WTC11 (cell line): ENCODE data around the gene B9D2. TPM values are rescaled to one million over a fixed set of nuclear protein-coding genes. Genes with fewer than 3 reads are reported as not detected.

Experiments
- ATAC-seq: fragments of 200-7000 bp; cut with Tn5 transposase; 2 replicates; pipeline ENCODE4 v1.10.0; 2021; ENCODE audit warnings: mild to moderate bottlenecking, moderate library complexity
- Bru-seq: library from RNA; stranded (reverse); fragments of 400-500 nt; gene quantifications from one replicate; lab custom pipeline; 2021; lab: Mats Ljungman, UMichigan
- CTCF ChIA-PET: fragments of 300-600 bp; sonication (Branson Sonifier 250); formaldehyde crosslinking; loops from one replicate; lab custom pipeline; 2021; ENCODE audit warnings: antibody characterized with exemption; lab: Charles Lee
- POLR2A ChIA-PET: fragments of 350-600 bp; sonication (Branson Sonifier 250); formaldehyde crosslinking; loops from one replicate; lab custom pipeline; 2021; ENCODE audit warnings: antibody characterized with exemption; lab: Charles Lee
- DNase-seq: peaks from one replicate; pipeline ENCODE4 v3.0.0; 2021; ENCODE audit warnings: low spot score
- H3K27ac Mint-ChIP-seq: 2 replicates; pipeline ENCODE4 v1.8.0; 2021; ENCODE audit warnings: mixed read lengths
- H3K27me3 Mint-ChIP-seq: 2 replicates; pipeline ENCODE4 v1.8.0; 2021; ENCODE audit warnings: low read depth, mild to moderate bottlenecking, moderate library complexity, mixed read lengths
- H3K36me3 Mint-ChIP-seq: 2 replicates; pipeline ENCODE4 v1.8.0; 2021; ENCODE audit warnings: mixed read lengths
- H3K4me1 Mint-ChIP-seq: 2 replicates; pipeline ENCODE4 v1.8.0; 2022; ENCODE audit warnings: mixed read lengths
- H3K4me3 Mint-ChIP-seq: 2 replicates; pipeline ENCODE4 v1.8.0; 2021; ENCODE audit warnings: mild to moderate bottlenecking, moderate library complexity, mixed read lengths
- H3K9me3 Mint-ChIP-seq: 2 replicates; pipeline ENCODE4 v1.8.0; 2021; ENCODE audit warnings: mixed read lengths
- ATF6 ChIP-seq: sonication (generic); formaldehyde crosslinking; IDR thresholded peaks from 2 replicates; pipeline ENCODE4 v1.8.1; 2023; ENCODE audit warnings: mild to moderate bottlenecking, missing genetic modification reagents
- CREM ChIP-seq: sonication (generic); formaldehyde crosslinking; IDR thresholded peaks from 2 replicates; pipeline ENCODE4 v1.8.1; 2022; ENCODE audit warnings: mild to moderate bottlenecking, missing genetic modification reagents, moderate library complexity
- ERG ChIP-seq: fragments of 250-450 bp; sonication (Bioruptor Pico); IDR thresholded peaks from 2 replicates; pipeline ENCODE4 v1.8.0; 2021; ENCODE audit warnings: mild to moderate bottlenecking
- GABPB1 ChIP-seq: sonication (generic); formaldehyde crosslinking; IDR thresholded peaks from 2 replicates; pipeline ENCODE4 v1.8.1; 2023; ENCODE audit warnings: mild to moderate bottlenecking, missing genetic modification reagents
- NFYB ChIP-seq: sonication (generic); formaldehyde crosslinking; conservative IDR thresholded peaks from 2 replicates; pipeline ENCODE4 v1.8.0; 2022; ENCODE audit warnings: low read depth, missing genetic modification reagents
- SP1 ChIP-seq: sonication (generic); formaldehyde crosslinking; conservative IDR thresholded peaks from 2 replicates; pipeline ENCODE4 v1.8.1; 2022; ENCODE audit warnings: missing genetic modification reagents
- TEAD1 ChIP-seq: sonication (generic); formaldehyde crosslinking; IDR thresholded peaks from 2 replicates; pipeline ENCODE4 v1.8.0; 2022; ENCODE audit warnings: mild to moderate bottlenecking, missing genetic modification reagents
- ZNF138 ChIP-seq: sonication (generic); formaldehyde crosslinking; conservative IDR thresholded peaks from 2 replicates; pipeline ENCODE4 v1.8.1; 2022; ENCODE audit warnings: mild to moderate bottlenecking, moderate library complexity, missing genetic modification reagents
- long read RNA-seq, 3 experiments: library from RNA in 1 of 3; library from capped mRNA in 1 of 3; library from polyadenylated mRNA in 1 of 3; unstranded in 2 of 3; stranded (forward) in 1 of 3; transcript quantifications; one replicate each; pipeline ENCODE4 v2.0.0, GENCODE V29; 2021
- total RNA-seq: library from RNA; stranded (reverse); gene quantifications from 3 replicates; pipeline ENCODE4 v1.2.3, GENCODE V29; 2021
- TF ChIP-seq, protein P1 (sequence below): sonication (generic); formaldehyde crosslinking; IDR thresholded peaks from 2 replicates; pipeline ENCODE4 v1.8.0; 2022; ENCODE audit warnings: mild to moderate bottlenecking, missing genetic modification reagents
- TF ChIP-seq, protein P2 (sequence below): sonication (generic); formaldehyde crosslinking; IDR thresholded peaks from 2 replicates; pipeline ENCODE4 v1.8.0; 2023; ENCODE audit warnings: missing genetic modification reagents, mild to moderate bottlenecking, borderline replicate concordance
- TF ChIP-seq, protein P3 (sequence below): sonication (generic); formaldehyde crosslinking; conservative IDR thresholded peaks from 2 replicates; pipeline ENCODE4 v1.8.1; 2023; ENCODE audit warnings: mild to moderate bottlenecking, low read depth, missing genetic modification reagents, moderate library complexity
- TF ChIP-seq, protein P4 (sequence below): sonication (generic); formaldehyde crosslinking; IDR thresholded peaks from 2 replicates; pipeline ENCODE4 v1.8.0; 2022; ENCODE audit warnings: mild to moderate bottlenecking, missing genetic modification reagents

B9D2 gene
- 4.5 to 6.3 TPM (median 4.7 TPM) in 3 replicates for total RNA-seq
- Bru-seq, nascent RNA = percentile 45 among the genes with signal in this experiment
- long read RNA-seq, experiment 1, transcript B9D2-201 (4 exons, 1,027 nt) = major isoform, 5 of 5 reads
- long read RNA-seq, experiment 1, partial matches to known transcripts = 0 of 5 reads
- long read RNA-seq, experiment 1, other reads (novel, unspliced or antisense) = 0 of 5 reads
- long read RNA-seq, experiment 2, transcript B9D2-201 (4 exons, 1,027 nt) = major isoform, 5 of 7 reads
- long read RNA-seq, experiment 2, partial matches to known transcripts = 0 of 7 reads
- long read RNA-seq, experiment 2, other reads (novel, unspliced or antisense) = 1 of 7 reads
- long read RNA-seq, experiment 3, transcript B9D2-201 (4 exons, 1,027 nt) = major isoform, 18 of 19 reads
- long read RNA-seq, experiment 3, partial matches to known transcripts = 0 of 19 reads
- long read RNA-seq, experiment 3, other reads (novel, unspliced or antisense) = 1 of 19 reads

DNA sequence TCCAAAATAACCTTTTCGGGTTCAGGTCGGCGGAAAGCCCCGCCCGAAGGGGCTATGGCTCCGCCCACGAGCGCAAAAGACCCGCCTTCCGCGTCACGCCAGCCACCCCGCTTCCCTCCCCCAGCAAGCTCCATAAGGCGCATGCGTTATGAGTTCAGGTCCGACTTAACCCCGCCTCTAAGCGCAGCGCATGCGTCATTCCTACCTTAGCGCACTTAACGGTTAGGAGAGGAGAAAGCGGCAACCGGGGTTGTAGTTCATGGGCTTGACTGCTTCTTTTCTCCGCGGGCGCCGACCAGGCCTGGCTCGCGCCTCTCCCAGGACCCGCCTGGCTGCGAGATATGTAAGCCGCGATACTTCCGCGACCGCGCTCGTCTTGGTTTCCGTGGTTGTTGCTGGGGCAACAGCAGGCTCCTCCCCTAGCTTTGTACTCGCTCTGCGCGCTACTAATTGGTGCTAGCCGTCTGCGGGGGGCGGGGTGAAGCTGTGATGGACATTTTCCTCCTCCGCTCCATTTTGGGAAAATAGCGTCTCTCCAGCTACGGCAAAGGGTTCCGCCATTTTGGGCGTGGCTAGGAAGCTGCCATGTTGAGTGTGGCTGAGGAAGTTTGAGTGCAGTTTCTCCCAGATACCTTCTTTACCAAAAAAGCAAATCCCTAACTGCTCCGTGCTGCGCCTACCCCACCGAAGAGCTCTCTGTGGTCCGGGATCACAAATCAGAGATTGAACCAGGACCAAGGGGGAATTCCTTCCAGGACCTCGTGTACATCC is at the start of gene B9D2:
B9D2 (minus strand) TSS at position 397 of the 771 bp plus-strand sequence. CDS start 630 bp downstream, outside the sequence.
- TF ChIP-seq, protein P1, sequence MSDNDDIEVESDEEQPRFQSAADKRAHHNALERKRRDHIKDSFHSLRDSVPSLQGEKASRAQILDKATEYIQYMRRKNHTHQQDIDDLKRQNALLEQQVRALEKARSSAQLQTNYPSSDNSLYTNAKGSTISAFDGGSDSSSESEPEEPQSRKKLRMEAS (CRISPR knock-in tag) = 0 out of 2 replicates have a peak, but pooled peaks have one; percentile 41
- TF ChIP-seq SP1 (CRISPR knock-in tag) = peak; percentile 46; the same call in 1 of the 2 replicates
- 0 out of 2 replicates have a peak, but pooled peaks have one; percentile 9 for TF ChIP-seq CREM (CRISPR knock-in tag)
- no peak for TF ChIP-seq ERG (CRISPR knock-in tag)
- peak; percentile 36; the same call in 1 of the 2 replicates for TF ChIP-seq GABPB1
- peak; percentile 48; the same call in 1 of the 2 replicates for TF ChIP-seq TEAD1 (CRISPR knock-in tag)
- TF ChIP-seq, protein P2, sequence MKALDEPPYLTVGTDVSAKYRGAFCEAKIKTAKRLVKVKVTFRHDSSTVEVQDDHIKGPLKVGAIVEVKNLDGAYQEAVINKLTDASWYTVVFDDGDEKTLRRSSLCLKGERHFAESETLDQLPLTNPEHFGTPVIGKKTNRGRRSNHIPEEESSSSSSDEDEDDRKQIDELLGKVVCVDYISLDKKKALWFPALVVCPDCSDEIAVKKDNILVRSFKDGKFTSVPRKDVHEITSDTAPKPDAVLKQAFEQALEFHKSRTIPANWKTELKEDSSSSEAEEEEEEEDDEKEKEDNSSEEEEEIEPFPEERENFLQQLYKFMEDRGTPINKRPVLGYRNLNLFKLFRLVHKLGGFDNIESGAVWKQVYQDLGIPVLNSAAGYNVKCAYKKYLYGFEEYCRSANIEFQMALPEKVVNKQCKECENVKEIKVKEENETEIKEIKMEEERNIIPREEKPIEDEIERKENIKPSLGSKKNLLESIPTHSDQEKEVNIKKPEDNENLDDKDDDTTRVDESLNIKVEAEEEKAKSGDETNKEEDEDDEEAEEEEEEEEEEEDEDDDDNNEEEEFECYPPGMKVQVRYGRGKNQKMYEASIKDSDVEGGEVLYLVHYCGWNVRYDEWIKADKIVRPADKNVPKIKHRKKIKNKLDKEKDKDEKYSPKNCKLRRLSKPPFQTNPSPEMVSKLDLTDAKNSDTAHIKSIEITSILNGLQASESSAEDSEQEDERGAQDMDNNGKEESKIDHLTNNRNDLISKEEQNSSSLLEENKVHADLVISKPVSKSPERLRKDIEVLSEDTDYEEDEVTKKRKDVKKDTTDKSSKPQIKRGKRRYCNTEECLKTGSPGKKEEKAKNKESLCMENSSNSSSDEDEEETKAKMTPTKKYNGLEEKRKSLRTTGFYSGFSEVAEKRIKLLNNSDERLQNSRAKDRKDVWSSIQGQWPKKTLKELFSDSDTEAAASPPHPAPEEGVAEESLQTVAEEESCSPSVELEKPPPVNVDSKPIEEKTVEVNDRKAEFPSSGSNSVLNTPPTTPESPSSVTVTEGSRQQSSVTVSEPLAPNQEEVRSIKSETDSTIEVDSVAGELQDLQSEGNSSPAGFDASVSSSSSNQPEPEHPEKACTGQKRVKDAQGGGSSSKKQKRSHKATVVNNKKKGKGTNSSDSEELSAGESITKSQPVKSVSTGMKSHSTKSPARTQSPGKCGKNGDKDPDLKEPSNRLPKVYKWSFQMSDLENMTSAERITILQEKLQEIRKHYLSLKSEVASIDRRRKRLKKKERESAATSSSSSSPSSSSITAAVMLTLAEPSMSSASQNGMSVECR (CRISPR knock-in tag) = no peak
- TF ChIP-seq NFYB (CRISPR knock-in tag) = peak; percentile 50; the same call in 1 of the 2 replicates
- TF ChIP-seq, all 79 proteins: peak for 6
- no peaks in the 10 kb centered on the region for H3K27me3 Mint-ChIP-seq
- ChIA-PET POLR2A (interaction anchor here (0.7 to 1.7 kb wide), 8 partner anchors 9 to 586 kb away, joined by 3 to 9 read pairs (median 4); partner anchors contain the start of genes CCDC97, DMAC2, HNRNPUL1 and RAB4B), CTCF (interaction anchor here (0.6 to 4.4 kb wide), 15 partner anchors 10 to 207 kb away, joined by 3 to 103 read pairs (median 7); partner anchors contain the start of genes B3GNT8, TGFB1 and TMEM91)
- no peaks in the 10 kb centered on the region for H3K9me3 Mint-ChIP-seq
- peak; percentile 96 for ATAC-seq
- DNase-seq = peak; percentile 98
- peaks cover 6% of the 10 kb centered on the region; the same call in 1 of the 2 replicates for H3K4me1 Mint-ChIP-seq
- peak within 1 kb of the TSS; percentile 90 for H3K4me3 Mint-ChIP-seq
- no peaks in the 10 kb centered on the region for H3K36me3 Mint-ChIP-seq
- H3K27ac Mint-ChIP-seq = peak within 1 kb of the TSS; percentile 97

DNA sequence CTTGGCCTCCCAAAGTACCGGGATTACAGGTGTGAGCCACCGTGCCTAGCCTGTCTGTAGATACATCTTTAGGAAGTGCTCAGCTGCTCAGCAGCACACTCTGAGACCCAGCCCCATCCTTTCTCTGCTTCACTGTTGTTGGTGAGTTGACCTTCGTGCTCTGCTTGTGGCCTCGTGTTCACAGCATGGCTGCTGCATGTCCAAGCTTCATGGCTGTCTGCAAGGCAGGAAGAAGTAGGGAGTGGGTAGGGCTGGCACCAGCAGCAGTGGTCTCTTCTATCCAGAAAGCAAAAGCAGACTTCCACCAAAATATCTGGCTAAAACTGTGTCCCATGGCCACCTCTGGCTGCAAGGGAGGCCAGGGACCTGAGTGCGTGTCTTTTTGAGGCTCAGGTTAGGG is 49.0 kb upstream of the B9D2 start:
- H3K4me1 Mint-ChIP-seq = 0 out of 2 replicates have a peak, but pooled peaks cover 3% of the 10 kb centered on the region
- CTCF ChIA-PET = no interaction called here
- no peak for ATAC-seq
- TF ChIP-seq, protein P3, sequence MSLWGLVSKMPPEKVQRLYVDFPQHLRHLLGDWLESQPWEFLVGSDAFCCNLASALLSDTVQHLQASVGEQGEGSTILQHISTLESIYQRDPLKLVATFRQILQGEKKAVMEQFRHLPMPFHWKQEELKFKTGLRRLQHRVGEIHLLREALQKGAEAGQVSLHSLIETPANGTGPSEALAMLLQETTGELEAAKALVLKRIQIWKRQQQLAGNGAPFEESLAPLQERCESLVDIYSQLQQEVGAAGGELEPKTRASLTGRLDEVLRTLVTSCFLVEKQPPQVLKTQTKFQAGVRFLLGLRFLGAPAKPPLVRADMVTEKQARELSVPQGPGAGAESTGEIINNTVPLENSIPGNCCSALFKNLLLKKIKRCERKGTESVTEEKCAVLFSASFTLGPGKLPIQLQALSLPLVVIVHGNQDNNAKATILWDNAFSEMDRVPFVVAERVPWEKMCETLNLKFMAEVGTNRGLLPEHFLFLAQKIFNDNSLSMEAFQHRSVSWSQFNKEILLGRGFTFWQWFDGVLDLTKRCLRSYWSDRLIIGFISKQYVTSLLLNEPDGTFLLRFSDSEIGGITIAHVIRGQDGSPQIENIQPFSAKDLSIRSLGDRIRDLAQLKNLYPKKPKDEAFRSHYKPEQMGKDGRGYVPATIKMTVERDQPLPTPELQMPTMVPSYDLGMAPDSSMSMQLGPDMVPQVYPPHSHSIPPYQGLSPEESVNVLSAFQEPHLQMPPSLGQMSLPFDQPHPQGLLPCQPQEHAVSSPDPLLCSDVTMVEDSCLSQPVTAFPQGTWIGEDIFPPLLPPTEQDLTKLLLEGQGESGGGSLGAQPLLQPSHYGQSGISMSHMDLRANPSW (CRISPR knock-in tag) = no peak
- TF ChIP-seq, protein P4, sequence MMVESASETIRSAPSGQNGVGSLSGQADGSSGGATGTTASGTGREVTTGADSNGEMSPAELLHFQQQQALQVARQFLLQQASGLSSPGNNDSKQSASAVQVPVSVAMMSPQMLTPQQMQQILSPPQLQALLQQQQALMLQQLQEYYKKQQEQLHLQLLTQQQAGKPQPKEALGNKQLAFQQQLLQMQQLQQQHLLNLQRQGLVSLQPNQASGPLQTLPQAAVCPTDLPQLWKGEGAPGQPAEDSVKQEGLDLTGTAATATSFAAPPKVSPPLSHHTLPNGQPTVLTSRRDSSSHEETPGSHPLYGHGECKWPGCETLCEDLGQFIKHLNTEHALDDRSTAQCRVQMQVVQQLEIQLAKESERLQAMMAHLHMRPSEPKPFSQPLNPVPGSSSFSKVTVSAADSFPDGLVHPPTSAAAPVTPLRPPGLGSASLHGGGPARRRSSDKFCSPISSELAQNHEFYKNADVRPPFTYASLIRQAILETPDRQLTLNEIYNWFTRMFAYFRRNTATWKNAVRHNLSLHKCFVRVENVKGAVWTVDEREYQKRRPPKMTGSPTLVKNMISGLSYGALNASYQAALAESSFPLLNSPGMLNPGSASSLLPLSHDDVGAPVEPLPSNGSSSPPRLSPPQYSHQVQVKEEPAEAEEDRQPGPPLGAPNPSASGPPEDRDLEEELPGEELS (CRISPR knock-in tag) = no peak
- TF ChIP-seq ATF6 (CRISPR knock-in tag) = no peak
- TF ChIP-seq ZNF138 (CRISPR knock-in tag) = no peak
- no peak for DNase-seq
- no peak overlapping the region for H3K27ac Mint-ChIP-seq
- H3K36me3 Mint-ChIP-seq = no peaks in the 10 kb centered on the region; the same call in 1 of the 2 replicates
- H3K9me3 Mint-ChIP-seq = no peaks in the 10 kb centered on the region
- H3K4me3 Mint-ChIP-seq = no peak overlapping the region
- POLR2A ChIA-PET = no interaction called here
- no peaks in the 10 kb centered on the region; the same call in 1 of the 2 replicates for H3K27me3 Mint-ChIP-seq
